Measurements from ENCODE around the gene MGAT1.
"Not testable (repeated sequence)": the region's sequence is repeated elsewhere in the genome, so short reads cannot be mapped to it uniquely, and the experiment has no call there.

MGAT1 gene

GRCh38 chr5:180831139-180832093 is 28.8 kb upstream of the MGAT1 start:
- H3K27me3 ChIP-seq (ENCODE audit: insufficient read depth, poor library complexity, severe bottlenecking): no peaks in the 10 kb centered on the region
- DNase-seq (ENCODE audit: low read depth in 1 of 2, low spot score in 1 of 2): peak in 1 of 2 experiments; percentile 55
- no peak overlapping the region for H3K4me3 ChIP-seq (replicated peaks; ENCODE audit: insufficient read depth, low read length)
- TF ChIP-seq GABPA (IDR thresholded peaks at IDR 0.05; ENCODE audit: low read depth) (no peak), POLR2AphosphoS5 (IDR thresholded peaks at IDR 0.05; ENCODE audit: low read depth) (peak; percentile 43; the same call in 1 of the 2 replicates), REST (IDR thresholded peaks at IDR 0.05; ENCODE audit: insufficient replicate concordance, low read depth) (peak; percentile 26), SPI1 (IDR thresholded peaks at IDR 0.05; ENCODE audit: borderline replicate concordance, low read depth) (no peak)
- TF ChIP-seq, protein P1, sequence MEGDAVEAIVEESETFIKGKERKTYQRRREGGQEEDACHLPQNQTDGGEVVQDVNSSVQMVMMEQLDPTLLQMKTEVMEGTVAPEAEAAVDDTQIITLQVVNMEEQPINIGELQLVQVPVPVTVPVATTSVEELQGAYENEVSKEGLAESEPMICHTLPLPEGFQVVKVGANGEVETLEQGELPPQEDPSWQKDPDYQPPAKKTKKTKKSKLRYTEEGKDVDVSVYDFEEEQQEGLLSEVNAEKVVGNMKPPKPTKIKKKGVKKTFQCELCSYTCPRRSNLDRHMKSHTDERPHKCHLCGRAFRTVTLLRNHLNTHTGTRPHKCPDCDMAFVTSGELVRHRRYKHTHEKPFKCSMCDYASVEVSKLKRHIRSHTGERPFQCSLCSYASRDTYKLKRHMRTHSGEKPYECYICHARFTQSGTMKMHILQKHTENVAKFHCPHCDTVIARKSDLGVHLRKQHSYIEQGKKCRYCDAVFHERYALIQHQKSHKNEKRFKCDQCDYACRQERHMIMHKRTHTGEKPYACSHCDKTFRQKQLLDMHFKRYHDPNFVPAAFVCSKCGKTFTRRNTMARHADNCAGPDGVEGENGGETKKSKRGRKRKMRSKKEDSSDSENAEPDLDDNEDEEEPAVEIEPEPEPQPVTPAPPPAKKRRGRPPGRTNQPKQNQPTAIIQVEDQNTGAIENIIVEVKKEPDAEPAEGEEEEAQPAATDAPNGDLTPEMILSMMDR (IDR thresholded peaks at IDR 0.05; ENCODE audit: insufficient read depth, low read length): no peak
- peak overlapping the region; percentile 82 for H3K27ac ChIP-seq (replicated peaks)

DNA sequence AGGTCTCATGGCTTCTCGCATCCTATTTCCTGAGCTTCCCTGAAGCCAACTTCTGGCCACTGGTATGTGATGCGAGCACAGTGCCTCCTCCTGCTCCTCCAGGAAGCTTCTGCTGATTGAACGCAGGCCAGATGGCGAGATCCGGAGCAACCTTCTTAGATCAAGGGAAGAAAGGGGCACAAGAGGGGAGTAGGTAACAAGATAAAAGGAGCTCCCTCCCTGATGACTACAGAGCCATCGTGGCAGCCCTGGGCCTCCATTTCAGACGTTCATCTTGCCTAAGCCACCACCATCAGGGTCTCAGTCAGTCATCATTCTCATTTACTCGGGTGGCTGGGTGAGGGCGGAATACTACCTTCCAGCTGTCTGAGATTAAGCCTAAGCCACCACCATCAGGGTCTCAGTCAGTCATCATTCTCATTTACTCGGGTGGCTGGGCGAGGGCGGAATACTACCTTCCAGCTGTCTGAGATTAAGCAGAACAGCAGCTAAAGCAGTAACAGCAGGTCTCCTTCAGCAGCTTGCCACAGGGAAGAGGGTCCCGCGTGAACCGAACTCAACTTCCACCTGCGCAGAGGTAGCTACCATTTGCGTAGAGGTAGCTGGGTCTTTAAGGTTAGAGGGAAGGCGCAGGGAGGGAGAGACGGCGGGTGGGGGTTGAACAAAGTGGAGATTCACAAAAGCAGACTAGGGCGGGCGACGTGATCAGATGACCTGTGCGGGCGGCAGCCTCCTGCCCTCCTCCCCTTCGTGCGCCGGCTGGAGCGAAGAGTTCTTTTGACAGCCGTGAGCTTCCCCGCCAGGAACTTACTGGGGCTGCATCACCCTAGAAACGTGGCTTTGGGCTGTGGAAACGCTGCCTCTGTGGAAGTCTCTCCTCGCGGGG is 27.9 kb upstream of the MGAT1 start:
- Histone ChIP-seq H3K27ac (replicated peaks) (peak overlapping the region; percentile 82), H3K27me3 (ENCODE audit: insufficient read depth, poor library complexity, severe bottlenecking) (no peaks in the 10 kb centered on the region), H3K4me3 (replicated peaks; ENCODE audit: insufficient read depth, low read length) (no peak overlapping the region)
- TF ChIP-seq, protein P1 (IDR thresholded peaks at IDR 0.05; ENCODE audit: insufficient read depth, low read length): no peak
- TF ChIP-seq SPI1 (IDR thresholded peaks at IDR 0.05; ENCODE audit: borderline replicate concordance, low read depth) (no peak), GABPA (IDR thresholded peaks at IDR 0.05; ENCODE audit: low read depth) (no peak), POLR2AphosphoS5 (IDR thresholded peaks at IDR 0.05; ENCODE audit: low read depth) (no peak), REST (IDR thresholded peaks at IDR 0.05; ENCODE audit: insufficient replicate concordance, low read depth) (no peak)
- no peak for DNase-seq (ENCODE audit: low read depth in 1 of 2, low spot score in 1 of 2)

DNA sequence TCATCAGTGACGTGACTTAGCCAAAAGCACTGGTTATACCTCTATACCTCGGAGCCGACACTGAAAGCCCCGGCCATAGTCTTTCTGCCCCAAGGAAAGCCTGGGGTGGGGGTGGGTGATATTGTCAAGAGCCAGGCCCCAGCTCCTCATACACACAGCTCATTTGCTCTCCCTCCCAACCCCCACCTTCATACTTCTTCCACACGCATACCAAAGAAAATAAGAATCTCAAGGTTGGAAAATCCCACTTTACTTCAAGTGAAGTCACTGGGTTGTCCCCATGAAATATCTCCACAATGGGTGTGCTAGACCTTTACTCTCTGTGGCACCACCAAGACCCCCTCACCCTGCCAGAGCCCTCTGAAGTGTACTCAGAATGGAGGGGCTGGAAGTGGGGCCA is 27.1 kb upstream of the MGAT1 start:
- TF ChIP-seq GABPA (IDR thresholded peaks at IDR 0.05; ENCODE audit: low read depth): no peak
- TF ChIP-seq POLR2AphosphoS5 (IDR thresholded peaks at IDR 0.05; ENCODE audit: low read depth): no peak
- no peak for TF ChIP-seq SPI1 (IDR thresholded peaks at IDR 0.05; ENCODE audit: borderline replicate concordance, low read depth)
- TF ChIP-seq, protein P1 (IDR thresholded peaks at IDR 0.05; ENCODE audit: insufficient read depth, low read length): no peak
- no peak for TF ChIP-seq REST (IDR thresholded peaks at IDR 0.05; ENCODE audit: insufficient replicate concordance, low read depth)
- H3K27me3 ChIP-seq (ENCODE audit: insufficient read depth, poor library complexity, severe bottlenecking): no peaks in the 10 kb centered on the region
- DNase-seq (ENCODE audit: low read depth in 1 of 2, low spot score in 1 of 2): no peak
- peak overlapping the region; percentile 67 for H3K27ac ChIP-seq (replicated peaks)
- no peak overlapping the region for H3K4me3 ChIP-seq (replicated peaks; ENCODE audit: insufficient read depth, low read length)

- peak in 1 of 2 experiments; percentile 45 for DNase-seq (ENCODE audit: low read depth in 1 of 2, low spot score in 1 of 2)
- peak overlapping the region; percentile 67 for H3K27ac ChIP-seq (replicated peaks)
- H3K27me3 ChIP-seq (ENCODE audit: insufficient read depth, poor library complexity, severe bottlenecking); H3K4me3 ChIP-seq (replicated peaks; ENCODE audit: insufficient read depth, low read length): not testable (repeated sequence)
Measured at GRCh38 chr5:180828756-180829531, 26.3 kb upstream of the MGAT1 start.
